ENCODE data around the gene OSTF1.

GRCh38 chr9:75087289-75087823, 958 bp upstream of the OSTF1 start:
- TF ChIP-seq ZNF114 (CRISPR knock-in tag; IDR thresholded peaks at IDR 0.05) (no peak), EZH2 (IDR thresholded peaks at IDR 0.05; ENCODE audit: low read depth, unreplicated experiment) (no peak), POLR2AphosphoS5 (IDR thresholded peaks at IDR 0.05; ENCODE audit: low read depth) (0 out of 2 replicates have a peak, but pooled peaks have one; percentile 16), CTCF (conservative IDR thresholded peaks at IDR 0.05; ENCODE audit: low read depth in 2 of 2) (no peak), STAT1 (IDR thresholded peaks at IDR 0.05; ENCODE audit: unreplicated experiment) (no peak), JUNB (IDR thresholded peaks at IDR 0.05; ENCODE audit: unreplicated experiment) (no peak), EZH2phosphoT487 (IDR thresholded peaks at IDR 0.05; ENCODE audit: unreplicated experiment) (no peak), NANOG (IDR thresholded peaks at IDR 0.05; ENCODE audit: borderline replicate concordance) (no peak), REST (IDR thresholded peaks at IDR 0.05; ENCODE audit: unreplicated experiment) (no peak)
